CD4-positive, alpha-beta T cell treated with Interleukin-12 subunit alpha and Interleukin-12 subunit beta, for 1 hour (primary cell): Measurements from ENCODE around the gene NOS3.

Experiments used
- DNase-seq: peaks from one replicate; pipeline ENCODE4 v3.0.0-alpha.2; 2020

NOS3 gene

DNA sequence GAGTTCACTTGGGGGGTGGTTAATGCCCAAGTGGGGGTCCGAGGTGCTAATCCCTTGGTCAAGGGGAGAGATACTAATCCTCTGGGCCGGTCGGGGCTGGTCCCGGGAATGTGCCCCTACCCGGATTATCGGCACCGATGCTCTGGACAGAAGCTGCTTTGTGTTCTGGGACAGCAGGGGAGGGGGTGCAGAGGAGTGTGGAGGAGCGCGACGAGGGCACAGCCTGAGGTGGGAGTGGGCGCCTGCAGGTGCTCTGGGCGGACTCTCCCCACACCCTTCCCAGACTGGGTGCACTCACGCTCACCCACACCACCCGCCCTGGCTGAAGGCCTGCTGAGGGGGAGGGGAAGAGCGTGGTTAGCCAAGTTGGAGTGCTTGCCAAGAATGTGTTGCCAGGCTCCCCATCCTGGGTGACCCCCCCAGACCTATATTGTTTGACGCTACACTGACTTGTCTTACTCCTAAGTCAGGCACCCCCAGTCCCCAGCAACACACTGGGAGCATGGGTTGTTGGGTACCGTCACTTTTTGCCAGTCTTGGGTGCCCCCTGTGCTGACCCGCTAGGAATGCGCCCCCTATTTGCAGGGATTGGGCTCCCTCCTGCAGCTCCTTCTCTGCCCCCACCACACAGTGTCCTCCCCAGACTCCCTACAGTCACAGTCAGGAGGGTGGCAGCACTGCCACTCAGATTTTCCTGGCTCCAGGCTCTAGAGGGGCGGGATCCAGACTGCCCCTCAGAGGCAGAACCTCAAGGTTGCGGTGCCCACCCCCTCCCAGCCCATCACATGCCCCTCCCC lies 69.8 kb downstream of the NOS3 start:
- DNase-seq, result peak; percentile 10

DNA sequence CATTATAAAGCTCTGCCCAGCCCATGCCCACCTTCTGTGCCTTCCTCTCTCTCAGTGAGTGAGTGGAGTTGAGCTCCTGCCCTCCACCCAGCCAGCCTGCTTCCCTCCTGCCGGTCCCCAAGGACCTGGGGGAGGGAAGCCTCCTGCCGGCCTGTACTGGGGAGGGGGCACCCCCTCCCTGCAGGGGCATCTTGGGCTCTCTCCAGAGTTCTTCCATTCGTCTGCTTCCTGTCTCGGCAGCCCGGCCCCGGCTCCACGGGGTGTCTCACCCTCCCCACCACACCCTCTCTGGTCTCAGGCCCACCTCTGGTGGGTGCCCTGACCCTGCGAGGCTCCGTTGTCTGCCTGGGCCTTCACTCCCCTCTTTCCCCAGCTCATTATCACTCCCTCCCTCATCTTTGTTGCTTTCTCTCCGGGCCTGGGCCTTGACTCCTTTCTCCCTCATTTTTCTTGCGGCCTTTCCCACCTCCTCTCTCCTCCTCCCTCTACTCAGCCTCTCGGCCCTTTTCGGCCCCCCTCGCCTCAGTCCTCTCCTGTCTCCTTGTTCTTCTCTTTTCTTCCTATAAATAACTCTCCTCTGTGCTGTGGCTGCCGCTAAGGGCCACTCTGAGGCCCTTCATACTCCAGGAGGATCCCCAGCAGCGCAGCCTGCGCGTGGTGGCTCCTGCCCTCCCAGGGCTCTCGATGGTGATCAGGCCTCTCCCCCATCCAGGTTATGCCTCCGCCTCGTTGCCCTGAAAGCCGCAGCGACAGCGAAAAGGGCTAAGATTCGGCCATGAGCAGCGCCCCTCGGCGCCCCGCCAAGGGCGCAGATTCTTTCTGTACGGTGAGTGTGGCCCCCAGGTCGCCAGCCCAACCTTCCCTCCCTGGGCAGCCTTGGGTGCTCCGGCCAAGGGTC lies 70.6 kb downstream of the NOS3 start:
- DNase-seq, result no peak

DNA sequence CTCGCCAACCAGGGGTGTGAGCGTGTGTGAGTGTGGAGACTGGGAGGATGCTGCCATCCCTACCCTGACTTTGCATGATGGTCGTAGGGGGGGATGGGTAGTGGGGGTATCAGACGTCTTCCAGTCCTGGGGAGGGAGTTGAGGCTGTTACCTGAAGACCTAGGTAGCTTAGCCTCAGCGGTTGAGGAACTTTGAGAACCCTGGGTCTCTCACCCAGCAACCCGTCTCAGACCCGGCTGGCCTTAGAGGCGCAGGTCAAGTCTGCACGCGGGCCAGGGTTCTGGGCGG lies 71.2 kb downstream of the NOS3 start:
- DNase-seq, result no peak

DNA sequence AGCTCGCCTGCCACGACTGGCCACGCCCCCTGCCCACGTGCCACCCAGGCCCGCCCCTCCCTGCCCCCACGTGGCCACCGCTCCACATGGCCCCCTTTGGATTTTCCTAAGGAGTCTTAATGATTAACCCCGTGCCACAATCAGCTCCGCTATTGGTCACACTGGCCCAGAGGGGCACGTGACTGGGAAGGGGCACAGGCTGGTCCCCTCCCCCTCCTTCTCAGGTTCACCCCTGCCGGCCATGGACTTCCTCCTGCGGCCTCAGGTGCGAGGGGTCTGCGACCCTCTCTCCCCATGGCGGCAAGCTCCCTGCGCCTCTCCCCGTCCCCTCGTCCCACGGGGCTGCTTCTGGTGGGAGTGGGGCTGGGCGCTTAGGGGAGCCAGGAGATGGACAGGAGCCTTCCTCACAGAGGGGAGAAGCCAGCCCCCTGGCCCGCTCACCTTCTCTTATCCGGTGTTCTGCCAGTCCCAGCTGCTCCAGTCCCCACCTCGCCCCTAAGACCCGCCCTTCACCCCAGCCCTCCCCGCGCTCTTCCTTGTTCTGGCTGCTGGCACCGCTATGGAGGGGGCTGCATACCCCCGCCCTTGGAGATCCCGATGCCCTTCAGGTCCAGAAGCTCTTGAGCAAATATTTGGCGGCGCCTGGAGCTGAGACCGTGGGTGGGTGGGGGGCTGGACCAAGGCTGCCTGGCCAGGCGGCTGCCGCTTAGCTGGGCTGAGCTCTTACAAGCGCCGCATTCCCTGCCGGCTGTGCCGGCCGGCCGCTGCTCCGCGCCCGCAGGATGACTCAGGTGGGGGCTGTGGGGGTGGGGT lies 71.8 kb downstream of the NOS3 start:
- no peak for DNase-seq

DNA sequence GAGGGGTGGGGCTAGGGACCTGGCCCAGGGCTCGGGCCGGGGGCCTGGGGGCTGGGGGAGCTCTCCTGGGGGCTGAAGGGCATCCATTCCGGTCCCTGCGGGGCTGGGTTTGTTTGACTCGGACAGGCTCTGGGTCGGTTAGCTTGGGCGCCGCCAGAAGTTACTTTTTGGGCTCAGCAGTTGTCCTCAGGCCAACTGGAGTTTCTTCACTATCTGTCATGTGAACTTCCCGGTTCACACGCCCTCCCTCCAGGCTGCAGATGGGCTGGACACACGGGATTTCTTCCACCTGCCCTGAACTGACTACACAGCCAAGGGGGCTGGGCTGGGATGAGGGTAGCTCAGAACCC lies 72.4 kb downstream of the NOS3 start:
- DNase-seq, result no peak
